NCI-H187 treated with DMSO at 0.1 percent for 48 hours (cell line): Measurements from ENCODE around the gene ARMC9.
"Not testable (repeated sequence)": the region's sequence is repeated elsewhere in the genome, so short reads cannot be mapped to it uniquely, and the experiment has no call there.

ENCODE experiments used
- DNase-seq: peaks from one replicate; lab custom pipeline; 2025; lab: John Stamatoyannopoulos, UW

Gene ARMC9

DNA sequence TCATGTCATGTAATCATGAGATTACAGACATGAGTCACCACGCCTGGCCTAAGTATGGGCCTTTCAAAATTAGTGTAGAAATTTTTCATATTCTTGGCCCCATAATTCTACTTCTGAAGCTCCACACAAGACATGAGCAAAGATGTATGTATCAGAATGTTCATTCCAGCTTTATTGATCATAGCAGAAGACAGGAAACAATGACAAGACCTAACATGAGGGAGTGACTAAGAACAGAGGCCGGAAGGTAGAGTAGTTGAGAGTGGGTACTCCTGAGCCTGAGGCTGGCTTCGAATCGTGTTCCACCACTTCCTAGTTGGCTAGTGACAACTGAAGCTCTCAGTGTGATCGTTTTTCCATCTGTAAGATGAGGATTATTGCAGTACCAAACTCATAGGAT is 89.3 kb downstream of the ARMC9 start:
- DNase-seq: no peak

DNA sequence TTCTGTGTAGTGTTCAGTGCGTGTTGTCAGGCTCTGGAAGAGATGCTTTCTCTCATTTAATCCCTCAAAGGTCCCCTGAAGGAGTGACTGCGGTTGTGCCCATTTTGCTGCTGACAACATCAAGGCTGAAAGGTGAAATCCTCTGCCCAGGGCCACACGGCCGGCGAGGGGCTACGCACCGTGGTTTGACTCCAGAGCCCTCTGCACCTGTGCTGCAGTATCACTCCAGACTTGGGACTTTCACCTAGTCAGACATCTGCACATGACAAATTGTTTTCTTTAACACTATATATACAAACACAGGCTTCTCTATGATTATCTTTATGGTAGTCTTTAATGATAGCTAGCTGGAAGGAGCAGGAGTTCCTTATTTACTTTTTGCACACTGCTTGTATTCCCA is 90.2 kb downstream of the ARMC9 start:
- no peak for DNase-seq

DNA sequence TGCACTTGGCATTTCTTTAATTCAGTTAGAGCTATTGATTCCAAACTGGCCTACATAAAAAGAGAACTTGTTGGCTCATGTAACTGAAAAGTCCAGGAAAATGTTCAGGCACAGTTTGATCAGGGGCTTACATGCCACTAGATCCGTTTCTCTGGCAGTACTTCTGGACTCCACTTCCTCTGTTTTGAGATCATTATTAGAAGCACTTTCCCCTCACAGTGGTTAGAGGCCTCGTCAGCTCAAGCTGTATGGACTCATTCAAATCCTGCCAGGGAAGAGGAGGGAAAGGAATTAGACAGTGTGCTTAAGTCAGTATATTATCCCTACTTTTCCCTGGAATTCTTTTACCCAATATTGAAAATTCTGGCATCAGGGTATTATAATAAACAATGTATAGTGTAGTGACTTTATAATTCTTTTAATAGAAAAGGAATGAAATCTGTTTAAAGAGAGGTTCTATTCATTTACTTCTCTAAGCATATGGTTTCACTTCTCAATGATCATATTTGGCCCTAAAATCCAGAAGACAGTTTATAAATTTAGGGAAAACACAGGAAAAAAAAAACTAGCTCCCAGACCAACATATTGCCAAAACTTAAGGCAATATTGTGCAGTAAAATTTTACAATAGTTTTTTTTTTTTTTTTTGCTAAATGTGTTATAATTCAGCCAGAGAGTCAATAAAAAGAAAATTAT is 92.0 kb downstream of the ARMC9 start:
- no peak for DNase-seq

DNA sequence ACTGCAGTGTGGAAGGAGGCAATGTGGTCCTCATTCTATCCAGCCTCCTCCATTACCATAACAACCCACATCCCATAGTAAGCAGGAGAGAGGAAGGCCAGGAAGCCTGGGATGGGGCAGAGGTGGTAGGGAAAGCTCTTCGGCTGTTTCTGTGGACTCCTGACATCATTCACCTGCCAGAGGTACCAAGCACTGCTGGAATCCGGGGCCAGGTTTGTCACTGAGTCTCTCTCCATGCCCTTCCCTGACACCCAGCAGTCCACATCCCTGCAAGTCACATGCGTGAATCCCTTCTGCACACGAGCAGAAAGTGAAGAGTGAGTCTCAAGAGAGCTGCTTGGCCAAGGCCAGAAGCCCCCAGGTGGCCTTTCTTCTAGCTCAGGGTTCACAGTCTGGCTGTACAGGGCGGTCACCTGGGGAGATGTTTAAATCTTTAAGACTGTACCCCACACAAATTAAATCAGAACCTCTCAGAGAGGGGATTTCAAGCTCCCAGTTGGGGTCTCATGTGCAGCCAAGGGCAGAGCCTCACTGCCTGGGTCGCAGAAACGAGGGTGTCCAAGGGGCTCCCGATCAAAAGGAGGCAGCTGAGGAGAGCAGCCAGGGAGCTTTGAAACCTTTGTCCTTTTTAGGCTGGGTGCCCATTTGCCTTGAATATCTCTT is 94.2 kb downstream of the ARMC9 start:
- DNase-seq: no peak

DNA sequence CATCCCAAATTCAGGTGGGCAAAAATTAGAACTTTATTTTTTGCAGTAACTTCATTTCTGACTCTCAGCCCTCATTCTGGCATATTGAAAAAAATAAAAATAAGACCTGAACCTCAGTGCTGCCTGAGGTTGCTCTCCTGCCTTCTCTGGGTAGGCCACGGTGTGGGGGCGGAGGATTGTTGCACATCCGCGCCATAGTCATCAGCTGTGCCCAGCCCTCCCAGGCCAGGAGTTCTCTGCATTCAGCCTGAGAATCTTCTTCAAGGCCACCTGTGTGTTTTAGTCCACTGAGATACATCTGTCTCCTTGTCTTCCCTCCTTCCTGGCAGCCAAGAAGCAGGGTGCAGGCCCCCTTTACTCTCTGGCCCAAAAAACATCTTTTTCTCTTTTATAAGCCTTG is 94.7 kb downstream of the ARMC9 start:
- DNase-seq: no peak

DNA sequence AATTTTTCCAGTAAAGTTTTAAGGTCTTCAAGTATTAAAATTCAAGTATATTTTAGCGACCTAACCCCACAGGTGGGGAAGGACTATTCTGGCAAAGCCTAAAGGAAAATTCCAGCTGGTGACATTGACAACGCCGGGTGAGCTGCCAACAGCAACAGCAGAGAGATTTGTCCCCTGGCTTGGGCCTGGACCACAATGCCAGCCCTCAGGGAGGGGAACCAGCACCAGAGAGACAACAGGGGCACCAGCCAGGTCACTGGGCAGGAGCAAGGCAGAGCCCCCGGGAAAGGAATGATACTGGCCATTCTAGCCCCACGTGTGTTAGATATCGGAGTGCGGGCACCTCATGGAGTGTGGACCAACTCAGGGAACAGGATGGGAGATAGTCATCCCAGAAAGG is 95.7 kb downstream of the ARMC9 start:
- no peak for DNase-seq

DNA sequence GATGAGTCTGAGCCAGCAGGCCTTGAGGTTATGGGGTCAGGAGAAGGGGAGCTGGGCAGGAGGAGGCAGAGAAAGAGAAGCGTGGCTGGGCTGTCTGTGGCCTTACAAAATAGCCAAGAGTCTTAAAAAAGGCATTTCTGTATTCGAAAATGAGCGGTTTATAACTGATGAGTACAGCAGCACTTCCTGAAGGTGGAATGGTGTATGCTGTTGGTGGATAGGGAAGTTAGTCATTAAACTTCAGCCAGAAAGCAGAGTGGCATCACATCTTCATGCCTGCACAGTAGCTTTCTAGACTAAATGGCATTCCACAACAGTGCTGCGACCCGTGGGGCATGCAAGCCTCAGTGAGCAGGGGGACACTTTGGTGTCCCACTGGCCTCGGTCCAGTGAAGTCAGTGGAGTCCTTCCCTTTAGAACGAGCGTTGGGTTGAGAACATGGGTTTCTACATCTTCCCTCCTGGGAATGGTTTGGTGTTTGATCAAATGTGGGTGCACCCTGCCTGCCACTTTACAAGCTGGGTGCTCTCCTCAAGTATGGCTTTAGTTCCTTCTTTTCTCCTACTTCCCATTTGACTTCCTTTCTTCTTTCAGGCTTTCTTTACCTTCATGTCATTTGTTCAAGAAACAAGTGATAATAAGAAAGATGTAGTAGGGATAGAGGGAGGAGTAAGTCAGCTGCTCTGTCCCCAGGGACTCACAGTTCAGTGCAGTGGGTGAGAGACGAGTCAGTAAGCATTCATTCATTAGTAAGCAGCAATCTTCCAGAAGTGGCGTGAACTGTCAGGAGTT is 96.3 kb downstream of the ARMC9 start:
- no peak for DNase-seq

DNA sequence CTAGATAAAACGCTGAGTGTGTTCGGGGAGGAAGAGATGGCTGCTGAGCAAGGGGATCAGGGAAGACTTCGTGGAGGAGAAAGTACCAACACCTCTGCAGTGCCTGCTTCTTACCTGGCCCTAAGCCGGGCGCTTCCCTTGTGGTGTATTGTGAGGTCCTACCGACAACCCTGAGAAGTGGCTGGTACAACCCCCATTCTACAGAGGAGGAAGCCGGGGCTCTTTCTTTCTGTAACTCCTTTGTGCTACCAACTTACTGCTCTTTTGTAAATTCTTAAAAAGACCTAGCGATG is 96.9 kb downstream of the ARMC9 start:
- no peak for DNase-seq

DNA sequence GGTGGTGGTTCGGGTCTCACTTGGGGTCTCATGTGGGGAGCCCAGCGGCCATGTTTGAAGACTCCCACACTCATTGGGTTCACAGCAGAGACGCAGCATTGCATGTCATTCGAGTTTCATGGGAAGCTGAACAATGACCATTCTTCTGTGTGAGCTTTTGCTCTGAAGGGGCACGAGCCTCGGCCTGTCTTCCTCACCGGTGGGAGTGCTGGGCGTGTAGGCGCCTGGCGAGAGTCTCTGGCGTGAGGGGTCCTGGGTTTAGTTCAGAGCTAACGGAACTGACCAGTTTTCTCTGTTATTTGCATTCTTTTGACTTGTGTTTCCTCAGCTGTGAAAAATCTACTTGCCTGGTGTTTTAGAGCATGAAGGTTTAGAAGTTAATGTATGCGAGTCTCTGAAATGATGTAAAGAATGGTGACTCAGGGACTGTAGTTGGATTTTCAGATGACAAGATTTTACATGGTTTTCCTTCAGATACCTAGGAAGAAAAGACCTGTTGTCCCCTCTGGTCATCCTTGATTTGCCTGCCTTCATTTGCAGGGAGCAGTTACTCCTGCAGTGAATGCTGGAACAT is 98.1 kb downstream of the ARMC9 start:
- DNase-seq: no peak

DNA sequence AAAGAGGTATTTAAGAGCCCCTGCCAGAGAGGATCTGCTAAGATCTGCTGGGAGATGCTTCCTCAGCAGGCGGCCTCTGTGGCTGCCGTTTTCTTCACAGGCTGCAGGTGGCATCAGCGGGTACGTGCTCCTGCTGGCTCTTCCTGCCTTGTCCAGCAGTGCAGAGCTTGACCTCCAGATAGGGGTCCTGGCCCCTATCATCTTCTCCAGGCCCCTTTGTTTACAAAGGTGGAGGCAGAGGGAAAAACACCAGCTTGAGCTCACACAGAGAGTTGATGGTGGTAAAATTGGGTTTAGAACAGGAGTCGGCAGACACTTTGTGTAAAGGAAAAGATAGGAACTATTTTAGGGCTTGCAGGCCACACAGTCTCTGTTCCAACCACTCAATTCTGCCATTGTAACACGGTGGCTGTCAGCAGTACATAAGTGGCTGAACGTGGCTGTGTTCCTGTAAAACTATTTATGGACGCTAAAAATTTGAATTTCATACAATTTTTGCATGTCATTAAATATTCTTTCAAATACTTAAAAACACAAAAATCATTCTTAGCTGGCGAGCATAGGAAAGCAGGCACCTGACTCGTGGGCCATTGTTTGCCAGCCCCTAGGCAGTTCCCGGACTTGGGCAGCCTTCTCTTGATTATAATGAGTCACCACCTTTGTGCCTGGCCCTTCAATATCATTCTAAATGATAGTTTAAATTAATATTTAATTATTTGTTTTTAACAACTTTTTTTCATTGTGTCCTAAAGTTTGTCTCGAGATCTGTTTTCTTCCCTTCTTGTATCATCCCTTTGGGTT is 98.9 kb downstream of the ARMC9 start:
- DNase-seq: no peak

DNA sequence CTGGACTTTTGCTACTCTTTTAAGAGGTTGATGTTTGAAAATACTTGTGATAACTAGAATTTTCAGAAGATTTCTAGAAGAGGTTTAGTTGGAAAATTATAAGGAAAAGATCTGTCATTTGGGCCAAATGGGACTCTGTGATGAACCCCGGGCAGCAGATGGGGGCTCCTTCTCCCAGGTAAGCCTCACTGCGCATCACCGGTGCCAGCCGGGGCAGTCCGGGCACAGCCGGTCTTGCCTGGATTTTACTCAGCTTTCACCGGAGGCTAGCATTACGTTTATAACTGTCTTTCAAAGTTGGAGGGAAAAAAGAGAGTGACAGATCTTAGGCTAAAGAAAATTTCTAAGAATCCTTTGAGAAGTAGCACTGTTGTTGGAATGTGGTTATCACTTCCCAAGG is 99.7 kb downstream of the ARMC9 start:
- no peak for DNase-seq

DNA sequence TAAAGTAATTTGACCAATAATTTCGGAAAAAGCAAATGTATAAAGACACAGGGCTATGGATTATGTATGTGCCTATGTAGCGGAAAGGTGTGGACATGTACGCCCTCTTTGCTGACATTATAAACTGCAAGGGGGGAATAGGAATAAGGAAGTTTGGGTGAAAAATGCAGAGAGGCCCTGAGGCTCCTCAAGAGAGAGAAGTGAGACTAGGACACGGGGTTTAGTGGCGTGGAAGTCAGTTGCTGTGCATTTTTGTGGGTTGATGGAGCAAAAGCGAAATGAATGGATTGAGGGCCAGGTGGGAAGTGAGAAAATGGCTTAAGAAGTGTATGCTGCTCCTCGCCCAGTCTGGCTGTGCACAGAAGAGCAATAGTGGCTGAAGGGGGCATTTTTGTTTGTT is 100.8 kb downstream of the ARMC9 start:
- DNase-seq: no peak

DNA sequence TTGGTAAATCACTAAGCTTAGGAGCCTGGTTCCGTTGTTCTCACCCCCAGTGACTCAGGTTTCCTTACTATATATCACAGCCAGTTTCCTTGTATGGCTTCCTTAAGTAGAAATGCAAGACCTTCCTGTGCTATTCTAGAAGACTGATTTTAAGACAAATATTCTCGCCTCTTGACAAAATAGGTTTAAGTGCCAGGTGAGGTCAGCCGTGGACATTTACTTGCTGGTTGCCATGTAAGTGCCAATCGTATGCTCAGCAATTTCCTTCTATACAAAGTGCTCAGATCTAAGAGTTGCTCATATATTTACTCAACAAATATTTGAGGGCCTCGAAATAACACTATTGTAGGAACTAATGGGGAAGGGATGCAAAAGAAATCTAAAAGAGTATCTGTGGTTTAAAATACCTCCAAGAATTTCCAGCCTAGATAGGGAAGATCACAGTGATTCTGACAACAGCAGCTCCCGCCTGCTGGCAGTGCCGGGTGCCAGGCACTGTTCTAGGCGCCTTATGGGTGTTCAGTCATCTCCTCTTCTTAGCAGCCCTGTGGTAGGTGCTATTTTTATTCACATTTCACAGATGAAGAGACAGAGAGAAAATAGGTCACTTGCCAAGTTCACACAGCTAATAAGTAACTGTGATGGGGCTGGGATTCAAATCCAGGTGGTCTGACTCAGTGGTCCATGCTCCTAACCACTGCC is 101.7 kb downstream of the ARMC9 start:
- DNase-seq: no peak

DNA sequence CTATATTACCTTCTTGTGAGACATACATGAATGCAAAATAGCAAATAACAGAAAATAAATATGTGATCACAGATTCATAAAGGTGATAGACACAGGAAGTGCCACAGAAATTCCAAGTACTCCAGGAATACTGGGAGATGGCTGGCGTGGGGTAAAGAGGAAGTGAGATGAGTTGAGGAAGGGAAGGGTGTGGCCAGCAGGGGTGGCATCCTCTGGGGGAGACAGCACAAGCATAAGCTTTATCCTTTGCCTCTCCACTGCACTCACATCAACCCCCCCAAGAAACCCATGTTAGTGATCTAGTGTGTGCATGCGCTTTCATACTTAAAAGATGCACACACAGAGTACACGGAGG is 102.3 kb downstream of the ARMC9 start:
- DNase-seq: no peak

DNA sequence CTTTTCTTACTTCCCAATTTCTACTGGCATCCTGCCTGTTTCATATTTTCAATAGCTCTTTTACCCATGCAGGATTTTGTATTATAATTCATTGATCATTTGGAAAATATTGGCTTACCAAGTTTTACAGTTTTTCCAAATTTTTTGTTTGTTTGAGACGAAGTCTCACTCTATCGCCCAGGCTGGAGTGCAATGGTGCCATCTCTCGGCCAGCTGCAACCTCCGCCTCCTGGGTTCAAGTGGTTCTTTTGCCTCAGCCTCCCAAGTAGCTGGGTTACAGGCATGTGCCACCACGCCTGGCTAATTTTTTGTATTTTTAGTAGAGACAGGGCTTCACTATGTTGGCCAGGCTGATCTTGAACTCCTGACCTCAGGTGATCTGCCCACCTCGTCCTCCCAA is 105.8 kb downstream of the ARMC9 start:
- not testable (repeated sequence) for DNase-seq

DNA sequence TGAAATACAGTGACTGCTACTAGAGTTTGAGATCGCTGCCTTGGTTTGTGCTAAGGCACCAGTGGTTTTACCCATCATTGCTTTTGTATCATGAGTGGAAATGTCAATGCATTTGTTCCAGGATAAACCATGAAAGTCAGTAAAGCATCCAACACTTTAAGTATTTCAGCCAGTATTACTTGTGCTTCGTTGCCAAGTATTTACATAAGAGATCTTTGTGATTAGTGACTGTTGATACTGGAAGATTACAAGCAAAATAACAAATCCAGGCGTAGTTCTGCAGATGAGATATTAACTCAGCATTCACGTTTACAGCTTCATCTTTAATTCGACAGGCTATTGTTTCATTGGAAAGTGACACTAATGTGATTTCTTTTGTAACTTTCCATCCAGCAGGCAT is 106.8 kb downstream of the ARMC9 start:
- no peak for DNase-seq

DNA sequence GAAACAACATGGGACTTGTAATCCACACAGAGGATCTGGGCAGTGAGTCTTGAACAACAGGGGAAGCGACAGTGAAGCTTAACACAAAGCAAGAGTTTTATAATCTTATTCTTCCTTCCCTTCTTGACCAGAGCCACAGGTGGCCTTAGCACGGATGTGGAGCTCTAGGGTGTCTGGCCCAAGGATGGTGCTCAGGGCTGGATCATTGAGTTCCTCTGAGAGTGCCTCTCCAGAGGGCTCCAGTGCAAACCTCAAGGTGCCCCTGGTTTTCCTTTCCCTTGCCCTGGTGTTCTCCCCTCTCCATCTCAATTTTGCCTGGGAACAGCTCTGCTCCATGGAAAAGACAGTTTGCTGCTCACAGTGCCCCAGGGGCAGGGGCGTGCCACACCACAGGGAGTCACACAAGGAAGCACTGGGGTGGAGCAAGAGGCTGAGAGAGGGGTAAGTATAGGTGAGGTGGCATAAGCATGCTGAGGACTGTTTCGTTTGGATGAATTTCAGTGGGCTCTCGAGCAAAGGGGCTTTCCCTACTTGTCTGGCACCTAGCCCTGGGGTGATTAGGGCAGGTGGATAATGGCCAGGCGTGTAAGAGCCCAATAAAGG is 108.5 kb downstream of the ARMC9 start:
- DNase-seq: no peak

DNA sequence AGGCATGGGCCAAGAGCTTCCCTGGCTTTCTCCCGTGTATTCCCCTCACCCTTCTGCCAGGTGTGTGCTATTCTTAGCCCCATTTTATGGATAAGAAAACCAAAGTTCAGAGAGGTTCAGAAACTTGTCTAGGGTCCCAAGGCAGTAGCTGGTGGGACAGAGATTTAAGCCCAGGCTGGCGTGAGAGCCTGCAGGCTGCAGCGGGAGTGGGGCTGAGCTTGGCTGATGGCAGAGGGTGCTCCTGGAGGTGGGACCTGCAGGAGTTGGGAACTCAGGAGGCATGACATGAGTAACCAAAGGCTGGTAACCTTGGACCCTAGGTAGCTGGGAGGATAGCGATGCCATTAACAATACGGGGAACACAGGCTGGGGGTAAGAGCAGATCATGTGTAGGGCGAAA is 109.8 kb downstream of the ARMC9 start:
- DNase-seq: no peak

DNA sequence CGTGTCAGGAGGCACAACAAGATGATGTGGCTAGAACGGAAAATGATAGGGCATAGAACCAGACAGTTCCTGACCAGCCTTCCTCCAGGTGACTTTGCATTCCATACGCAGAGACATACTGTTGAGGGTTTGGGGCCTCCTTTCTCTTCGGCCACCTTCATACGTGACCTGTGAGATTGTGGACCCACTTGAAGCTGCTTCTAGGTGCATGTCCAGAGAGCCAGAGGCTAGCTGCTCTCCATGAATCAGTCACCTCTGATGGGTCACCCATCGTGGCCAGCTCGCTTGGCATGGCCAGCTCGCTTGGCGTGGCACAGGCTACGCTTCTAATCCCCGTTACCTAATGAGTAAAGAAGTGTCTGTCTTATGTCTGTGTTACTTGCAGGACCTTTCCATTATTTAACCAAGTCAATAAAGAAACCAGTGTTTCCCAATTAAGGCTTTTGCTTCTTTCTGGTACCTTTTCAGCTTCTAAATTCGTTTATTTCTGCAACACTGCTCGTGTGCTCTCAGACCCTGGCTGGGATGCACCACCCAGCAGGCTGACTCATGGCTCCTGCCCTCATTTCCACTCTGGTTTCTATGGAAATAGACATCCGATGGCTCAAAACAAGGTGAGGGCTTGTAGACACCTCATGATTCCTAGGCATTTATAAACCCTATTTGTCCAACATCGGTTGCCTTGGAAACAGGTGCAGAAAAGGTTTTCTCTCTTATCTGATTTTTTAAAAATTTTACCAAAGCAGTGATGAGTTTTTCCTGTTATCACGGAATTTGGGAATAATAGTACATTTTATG is 110.4 kb downstream of the ARMC9 start:
- no peak for DNase-seq

DNA sequence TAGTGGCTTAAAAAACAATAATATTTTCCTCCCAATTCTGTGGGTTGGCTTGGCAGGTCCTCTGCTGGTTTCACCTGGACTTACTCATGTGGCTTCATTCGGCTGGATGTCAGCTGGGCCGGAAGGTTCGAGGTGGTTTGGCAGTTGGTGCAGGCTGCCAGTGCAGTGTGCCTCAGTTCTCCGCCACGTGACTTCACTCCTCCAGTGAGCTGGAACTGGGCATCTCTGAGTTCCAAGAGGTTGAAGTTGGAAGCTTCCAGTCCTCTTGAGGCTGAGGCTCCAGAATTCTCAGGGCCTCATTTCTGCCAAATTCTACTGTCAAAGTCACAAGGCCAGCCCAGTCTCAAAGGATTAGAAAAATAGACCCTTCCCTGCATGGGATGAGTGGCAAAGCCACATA is 113.6 kb downstream of the ARMC9 start:
- DNase-seq: no peak

DNA sequence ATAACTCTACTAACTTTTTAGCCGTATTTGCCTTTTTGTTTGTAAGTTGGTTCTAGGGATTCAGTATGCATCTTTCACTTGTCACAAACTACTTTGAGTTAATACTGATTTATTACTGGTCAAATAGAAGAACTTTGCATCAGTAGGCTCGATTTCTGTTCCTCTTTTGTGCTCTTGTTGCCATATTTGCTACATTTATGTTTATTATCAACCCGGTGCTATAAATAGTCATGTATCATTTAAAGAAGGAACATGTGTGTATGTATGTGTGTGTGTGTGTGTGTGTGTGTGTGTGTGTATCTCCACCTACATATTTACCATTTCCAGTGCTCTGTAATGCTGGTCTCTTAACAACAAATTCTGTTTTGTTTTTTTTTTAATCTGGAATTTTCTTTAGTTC is 117.5 kb downstream of the ARMC9 start:
- no peak for DNase-seq
